ENCODE results near the gene PDK1.

PDK1 gene

DNA sequence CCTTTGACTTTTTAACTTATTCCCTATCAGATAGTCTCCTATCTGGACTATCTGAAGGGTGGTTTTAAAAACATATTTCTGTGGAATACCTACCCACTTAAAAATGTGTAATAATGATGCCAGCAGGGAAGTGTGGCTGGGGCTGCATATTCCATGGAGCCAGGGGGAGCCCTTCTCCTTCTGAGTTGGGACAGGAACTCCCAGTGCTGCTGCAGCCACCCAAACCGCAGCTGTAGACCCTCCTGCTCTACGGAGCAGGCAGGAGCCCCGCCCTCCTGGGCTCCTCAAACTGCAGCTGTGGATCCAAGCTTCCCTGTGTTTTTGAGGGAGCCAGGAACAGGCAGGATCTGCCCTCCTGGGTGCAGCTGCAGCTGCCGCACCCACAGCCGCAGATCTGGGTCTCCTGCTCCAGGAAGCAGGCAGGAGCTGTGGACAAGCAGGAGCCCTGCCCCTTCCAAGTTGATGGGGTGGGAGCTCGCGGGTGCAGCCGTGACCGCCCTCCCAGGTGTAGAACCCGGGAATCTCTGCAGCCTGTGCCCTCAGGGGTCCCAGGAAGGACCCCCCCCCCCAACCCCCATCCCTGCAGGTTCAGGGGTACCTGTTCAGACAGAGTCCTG, 57.8 kb downstream of the PDK1 start:
- H3K9ac ChIP-seq (ENCODE audit: low read length) = no peak overlapping the region
- H2AK5ac ChIP-seq (ENCODE audit: low read length) = no peak overlapping the region
- no peak overlapping the region for H3K14ac ChIP-seq (ENCODE audit: low read length)
- no peak overlapping the region for H4K12ac ChIP-seq (ENCODE audit: low read depth, low read length)
- no peak overlapping the region for H4K91ac ChIP-seq (ENCODE audit: low read depth, low read length)
- no peaks in the 10 kb centered on the region for H3K27me3 ChIP-seq (ENCODE audit: insufficient read depth, low read length)
- H3K79me1 ChIP-seq (ENCODE audit: low read length) = no peaks in the 10 kb centered on the region
- no peak overlapping the region for H2BK12ac ChIP-seq (ENCODE audit: low read length)
- H4K8ac ChIP-seq (ENCODE audit: low read depth, low read length) = no peak overlapping the region
- no peak overlapping the region for H3K18ac ChIP-seq (ENCODE audit: low read length)
- no peak overlapping the region for H3K27ac ChIP-seq (ENCODE audit: low read depth, low read length)
- no CpG with 5 or more reads among the region's 10 CpGs for WGBS (ENCODE audit: extremely low coverage, insufficient coverage, insufficient read length)
- no peak overlapping the region for H3K4me3 ChIP-seq (ENCODE audit: low read depth, low read length)
- no peak overlapping the region for H3K4me2 ChIP-seq (ENCODE audit: low read length)
- no peaks in the 10 kb centered on the region for H3K9me3 ChIP-seq (ENCODE audit: insufficient read depth, low read depth, low read length)
- H3K4me1 ChIP-seq (ENCODE audit: control insufficient read depth in 1 of 2, insufficient read depth in 2 of 2, low read length in 2 of 2) = peaks cover 0 to 2% of the 10 kb centered on the region in 2 experiments
- H2BK120ac ChIP-seq (ENCODE audit: insufficient read depth, low read length, poor library complexity) = no peak overlapping the region
- H2AFZ ChIP-seq (ENCODE audit: insufficient read depth, low read length, poor library complexity) = no peak overlapping the region
- H3K4ac ChIP-seq (ENCODE audit: low read depth, low read length) = no peak overlapping the region
- no peak overlapping the region for H3K23ac ChIP-seq (ENCODE audit: low read length)
- no peak overlapping the region for H2BK5ac ChIP-seq (ENCODE audit: low read depth, low read length, poor library complexity)
- no peaks in the 10 kb centered on the region for H3K79me2 ChIP-seq (ENCODE audit: control insufficient read depth, insufficient read depth, low read length, poor library complexity)
- no peaks in the 10 kb centered on the region for H3K36me3 ChIP-seq (ENCODE audit: control insufficient read depth in 1 of 2, insufficient read depth in 2 of 2, low read length in 2 of 2)
- no peak for DNase-seq

DNA sequence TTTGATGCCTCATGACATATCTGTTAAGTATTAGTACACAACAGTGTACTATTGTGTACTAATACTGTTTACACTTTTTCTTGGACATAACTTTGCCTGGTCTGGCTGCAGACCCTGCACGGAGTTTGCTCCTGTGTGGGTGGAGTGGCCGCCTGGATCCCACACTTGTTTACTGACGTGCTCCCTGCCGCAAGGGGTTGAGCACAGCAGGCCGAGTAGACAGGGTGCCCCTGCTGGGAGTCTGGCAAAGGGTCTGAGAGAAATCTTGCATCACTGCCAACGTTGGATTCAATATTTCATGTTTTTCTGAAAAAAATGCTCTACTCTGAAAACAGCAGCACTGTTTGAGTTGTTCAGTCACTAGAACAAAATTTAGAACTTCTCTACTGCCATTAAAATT, 59.0 kb downstream of the PDK1 start:
- Histone ChIP-seq H3K4me2 (ENCODE audit: low read length) (no peak overlapping the region), H3K4ac (ENCODE audit: low read depth, low read length) (no peak overlapping the region), H2BK12ac (ENCODE audit: low read length) (no peak overlapping the region), H2BK120ac (ENCODE audit: insufficient read depth, low read length, poor library complexity) (no peak overlapping the region), H3K4me1 (ENCODE audit: control insufficient read depth in 1 of 2, insufficient read depth in 2 of 2, low read length in 2 of 2) (peaks cover 0 to 2% of the 10 kb centered on the region in 2 experiments), H2AFZ (ENCODE audit: insufficient read depth, low read length, poor library complexity) (no peak overlapping the region), H3K23ac (ENCODE audit: low read length) (no peak overlapping the region), H3K27me3 (ENCODE audit: insufficient read depth, low read length) (no peaks in the 10 kb centered on the region), H3K27ac (ENCODE audit: low read depth, low read length) (no peak overlapping the region), H3K79me1 (ENCODE audit: low read length) (no peaks in the 10 kb centered on the region), H3K4me3 (ENCODE audit: low read depth, low read length) (no peak overlapping the region), H3K36me3 (ENCODE audit: control insufficient read depth in 1 of 2, insufficient read depth in 2 of 2, low read length in 2 of 2) (no peaks in the 10 kb centered on the region), H2AK5ac (ENCODE audit: low read length) (no peak overlapping the region), H3K9ac (ENCODE audit: low read length) (no peak overlapping the region), H3K14ac (ENCODE audit: low read length) (no peak overlapping the region), H4K12ac (ENCODE audit: low read depth, low read length) (no peak overlapping the region), H3K18ac (ENCODE audit: low read length) (no peak overlapping the region), H3K9me3 (ENCODE audit: insufficient read depth, low read depth, low read length) (no peaks in the 10 kb centered on the region), H3K79me2 (ENCODE audit: control insufficient read depth, insufficient read depth, low read length, poor library complexity) (no peaks in the 10 kb centered on the region), H4K91ac (ENCODE audit: low read depth, low read length) (no peak overlapping the region), H4K8ac (ENCODE audit: low read depth, low read length) (no peak overlapping the region), H2BK5ac (ENCODE audit: low read depth, low read length, poor library complexity) (no peak overlapping the region)
- DNase-seq = no peak
- no CpG with 5 or more reads among the region's 6 CpGs for WGBS (ENCODE audit: extremely low coverage, insufficient coverage, insufficient read length)

DNA sequence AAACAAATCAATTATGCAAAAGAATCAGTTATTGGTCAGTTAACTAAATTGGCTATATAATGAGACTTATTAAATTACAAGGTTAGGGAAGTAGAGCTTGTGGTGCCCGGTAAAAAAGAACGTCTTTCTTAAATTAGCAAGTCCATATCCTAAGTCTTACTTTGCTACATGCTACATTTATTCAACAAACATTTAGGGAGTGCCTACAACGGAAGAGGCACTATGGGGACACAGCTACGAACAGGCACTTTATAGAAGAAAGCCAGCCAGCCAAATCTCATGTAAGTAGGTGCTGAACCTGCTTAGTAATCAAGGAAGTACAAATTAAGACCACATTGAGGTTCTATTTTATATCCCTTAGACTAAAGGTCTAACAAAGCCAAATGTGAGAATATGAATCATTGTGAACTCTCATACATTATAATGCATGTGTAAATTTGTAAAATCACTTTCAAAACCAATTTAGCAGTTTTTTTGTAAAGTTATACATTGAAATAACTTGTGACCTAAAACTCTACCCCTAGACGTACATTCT, 59.9 kb downstream of the PDK1 start:
- no peak overlapping the region for H2AK5ac ChIP-seq (ENCODE audit: low read length)
- H3K27ac ChIP-seq (ENCODE audit: low read depth, low read length) = no peak overlapping the region
- no peak overlapping the region for H4K8ac ChIP-seq (ENCODE audit: low read depth, low read length)
- H2BK5ac ChIP-seq (ENCODE audit: low read depth, low read length, poor library complexity) = no peak overlapping the region
- H2BK12ac ChIP-seq (ENCODE audit: low read length) = no peak overlapping the region
- WGBS (ENCODE audit: extremely low coverage, insufficient coverage, insufficient read length) = no CpG with 5 or more reads among the region's 5 CpGs
- no peaks in the 10 kb centered on the region for H3K27me3 ChIP-seq (ENCODE audit: insufficient read depth, low read length)
- no peak overlapping the region for H3K14ac ChIP-seq (ENCODE audit: low read length)
- H2BK120ac ChIP-seq (ENCODE audit: insufficient read depth, low read length, poor library complexity) = no peak overlapping the region
- no peak overlapping the region for H4K12ac ChIP-seq (ENCODE audit: low read depth, low read length)
- no peak overlapping the region for H4K91ac ChIP-seq (ENCODE audit: low read depth, low read length)
- H3K9me3 ChIP-seq (ENCODE audit: insufficient read depth, low read depth, low read length) = no peaks in the 10 kb centered on the region
- H3K23ac ChIP-seq (ENCODE audit: low read length) = no peak overlapping the region
- no peaks in the 10 kb centered on the region for H3K79me2 ChIP-seq (ENCODE audit: control insufficient read depth, insufficient read depth, low read length, poor library complexity)
- H2AFZ ChIP-seq (ENCODE audit: insufficient read depth, low read length, poor library complexity) = no peak overlapping the region
- H3K4ac ChIP-seq (ENCODE audit: low read depth, low read length) = no peak overlapping the region
- H3K36me3 ChIP-seq (ENCODE audit: control insufficient read depth in 1 of 2, insufficient read depth in 2 of 2, low read length in 2 of 2) = no peaks in the 10 kb centered on the region
- no peak overlapping the region for H3K18ac ChIP-seq (ENCODE audit: low read length)
- H3K4me3 ChIP-seq (ENCODE audit: low read depth, low read length) = no peak overlapping the region
- no peak overlapping the region for H3K9ac ChIP-seq (ENCODE audit: low read length)
- H3K79me1 ChIP-seq (ENCODE audit: low read length) = no peaks in the 10 kb centered on the region
- H3K4me2 ChIP-seq (ENCODE audit: low read length) = no peak overlapping the region
- peaks cover 0 to 2% of the 10 kb centered on the region in 2 experiments for H3K4me1 ChIP-seq (ENCODE audit: control insufficient read depth in 1 of 2, insufficient read depth in 2 of 2, low read length in 2 of 2)
- DNase-seq = no peak

DNA sequence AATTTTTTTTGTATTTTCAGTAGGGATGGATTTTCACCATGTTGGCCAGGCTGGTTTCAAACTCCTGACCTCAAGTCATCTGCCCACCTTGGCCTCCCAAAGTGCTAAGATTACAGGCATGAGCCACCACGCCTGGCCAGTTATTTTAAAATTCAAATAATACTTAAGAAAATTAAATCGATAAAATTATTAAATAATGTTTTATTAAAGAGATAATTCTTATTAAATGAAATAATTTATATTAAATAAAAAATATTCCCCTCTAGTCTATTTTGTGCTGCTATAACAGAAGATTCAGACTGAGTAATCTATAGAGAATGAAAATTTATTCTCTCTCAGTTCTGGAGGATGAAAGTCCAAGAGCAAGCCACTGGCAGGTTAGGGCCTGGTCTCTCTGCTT, 61.2 kb downstream of the PDK1 start:
- Histone ChIP-seq H2AK5ac (ENCODE audit: low read length) (no peak overlapping the region), H3K27ac (ENCODE audit: low read depth, low read length) (no peak overlapping the region), H3K4ac (ENCODE audit: low read depth, low read length) (no peak overlapping the region), H2BK120ac (ENCODE audit: insufficient read depth, low read length, poor library complexity) (no peak overlapping the region), H3K4me1 (ENCODE audit: control insufficient read depth in 1 of 2, insufficient read depth in 2 of 2, low read length in 2 of 2) (peaks cover 0 to 2% of the 10 kb centered on the region in 2 experiments), H3K9me3 (ENCODE audit: insufficient read depth, low read depth, low read length) (no peaks in the 10 kb centered on the region), H4K12ac (ENCODE audit: low read depth, low read length) (no peak overlapping the region), H3K36me3 (ENCODE audit: control insufficient read depth in 1 of 2, insufficient read depth in 2 of 2, low read length in 2 of 2) (no peaks in the 10 kb centered on the region), H3K9ac (ENCODE audit: low read length) (no peak overlapping the region), H3K79me2 (ENCODE audit: control insufficient read depth, insufficient read depth, low read length, poor library complexity) (no peaks in the 10 kb centered on the region), H2BK12ac (ENCODE audit: low read length) (no peak overlapping the region), H3K4me2 (ENCODE audit: low read length) (no peak overlapping the region), H3K27me3 (ENCODE audit: insufficient read depth, low read length) (no peaks in the 10 kb centered on the region), H4K8ac (ENCODE audit: low read depth, low read length) (no peak overlapping the region), H3K18ac (ENCODE audit: low read length) (no peak overlapping the region), H3K79me1 (ENCODE audit: low read length) (no peaks in the 10 kb centered on the region), H2BK5ac (ENCODE audit: low read depth, low read length, poor library complexity) (no peak overlapping the region), H2AFZ (ENCODE audit: insufficient read depth, low read length, poor library complexity) (no peak overlapping the region), H4K91ac (ENCODE audit: low read depth, low read length) (no peak overlapping the region), H3K14ac (ENCODE audit: low read length) (no peak overlapping the region), H3K23ac (ENCODE audit: low read length) (no peak overlapping the region), H3K4me3 (ENCODE audit: low read depth, low read length) (no peak overlapping the region)
- WGBS (ENCODE audit: extremely low coverage, insufficient coverage, insufficient read length) = no CpG with 5 or more reads among the region's 2 CpGs
- no peak for DNase-seq

All from trophoblast cell (in vitro differentiated cells and primary cell).